ENCODE data around the gene NANOS3. TPM values are rescaled to one million over a fixed set of nuclear protein-coding genes. Genes with fewer than 3 reads are reported as not detected.

NANOS3 gene
- total and polyA plus RNA-seq, 10 of the 15 experiments (the other 5 are each of a cell fraction or from before 2014, with no cell fraction given), result 0.31 to 1.7 (median 0.81) TPM

GRCh38 chr19:13842291-13843103, 34.4 kb upstream of the NANOS3 start (continued):
- TF ChIP-seq, protein P1, sequence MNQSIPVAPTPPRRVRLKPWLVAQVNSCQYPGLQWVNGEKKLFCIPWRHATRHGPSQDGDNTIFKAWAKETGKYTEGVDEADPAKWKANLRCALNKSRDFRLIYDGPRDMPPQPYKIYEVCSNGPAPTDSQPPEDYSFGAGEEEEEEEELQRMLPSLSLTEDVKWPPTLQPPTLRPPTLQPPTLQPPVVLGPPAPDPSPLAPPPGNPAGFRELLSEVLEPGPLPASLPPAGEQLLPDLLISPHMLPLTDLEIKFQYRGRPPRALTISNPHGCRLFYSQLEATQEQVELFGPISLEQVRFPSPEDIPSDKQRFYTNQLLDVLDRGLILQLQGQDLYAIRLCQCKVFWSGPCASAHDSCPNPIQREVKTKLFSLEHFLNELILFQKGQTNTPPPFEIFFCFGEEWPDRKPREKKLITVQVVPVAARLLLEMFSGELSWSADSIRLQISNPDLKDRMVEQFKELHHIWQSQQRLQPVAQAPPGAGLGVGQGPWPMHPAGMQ (IDR thresholded peaks at IDR 0.05; ENCODE audit: borderline replicate concordance), result no peak
- no peak for TF ChIP-seq ETV6 (conservative IDR thresholded peaks at IDR 0.05 in 1 of 2, IDR thresholded peaks at IDR 0.05 in 1 of 2; ENCODE audit: borderline replicate concordance in 1 of 2, low read depth in 1 of 2)
- TF ChIP-seq SIX5 (IDR thresholded peaks at IDR 0.05; ENCODE audit: low read depth, low read length, severe bottlenecking), result no peak
- peak; percentile 95 for TF ChIP-seq LARP7 (IDR thresholded peaks at IDR 0.05)
- TF ChIP-seq YY1 (IDR thresholded peaks at IDR 0.05; ENCODE audit: low read depth, low read length), result peak; percentile 71; the same call in 1 of the 2 replicates
- TF ChIP-seq SUZ12 (IDR thresholded peaks at IDR 0.05; ENCODE audit: unreplicated experiment), result no peak
- TF ChIP-seq WRNIP1 (IDR thresholded peaks at IDR 0.05; ENCODE audit: borderline replicate concordance, low read depth, low read length), result no peak
- TF ChIP-seq MYC (IDR thresholded peaks at IDR 0.05; ENCODE audit: insufficient read depth, insufficient read length, insufficient replicate concordance, low read length, severe bottlenecking), result no peak
- no peak for TF ChIP-seq ZNF207 (IDR thresholded peaks at IDR 0.05; ENCODE audit: borderline replicate concordance)
- peak; percentile 80 for TF ChIP-seq DPF2 (IDR thresholded peaks at IDR 0.05)
- TF ChIP-seq RCOR1 (conservative IDR thresholded peaks at IDR 0.05; ENCODE audit: low read depth, low read length), result no peak
- no peak for TF ChIP-seq HCFC1 (IDR thresholded peaks at IDR 0.05; ENCODE audit: low read length)
- TF ChIP-seq, protein P2, sequence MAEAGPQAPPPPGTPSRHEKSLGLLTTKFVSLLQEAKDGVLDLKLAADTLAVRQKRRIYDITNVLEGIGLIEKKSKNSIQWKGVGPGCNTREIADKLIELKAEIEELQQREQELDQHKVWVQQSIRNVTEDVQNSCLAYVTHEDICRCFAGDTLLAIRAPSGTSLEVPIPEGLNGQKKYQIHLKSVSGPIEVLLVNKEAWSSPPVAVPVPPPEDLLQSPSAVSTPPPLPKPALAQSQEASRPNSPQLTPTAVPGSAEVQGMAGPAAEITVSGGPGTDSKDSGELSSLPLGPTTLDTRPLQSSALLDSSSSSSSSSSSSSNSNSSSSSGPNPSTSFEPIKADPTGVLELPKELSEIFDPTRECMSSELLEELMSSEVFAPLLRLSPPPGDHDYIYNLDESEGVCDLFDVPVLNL (IDR thresholded peaks at IDR 0.05; ENCODE audit: low read depth, low read length), result no peak
- TF ChIP-seq MAX (IDR thresholded peaks at IDR 0.05; ENCODE audit: low read depth, low read length), result no peak
- no peak for TF ChIP-seq TCF7 (IDR thresholded peaks at IDR 0.05; ENCODE audit: borderline replicate concordance)
- no peak for TF ChIP-seq STAT3 (IDR thresholded peaks at IDR 0.05; ENCODE audit: low read depth, low read length)
- peak; percentile 34 for TF ChIP-seq MXI1 (IDR thresholded peaks at IDR 0.05; ENCODE audit: low read depth, low read length)
- no peak for TF ChIP-seq ASH2L (IDR thresholded peaks at IDR 0.05; ENCODE audit: borderline replicate concordance, low read depth)
- TF ChIP-seq ZNF274 (IDR thresholded peaks at IDR 0.05; ENCODE audit: insufficient read depth, insufficient read length), result no peak
- TF ChIP-seq, protein P3, sequence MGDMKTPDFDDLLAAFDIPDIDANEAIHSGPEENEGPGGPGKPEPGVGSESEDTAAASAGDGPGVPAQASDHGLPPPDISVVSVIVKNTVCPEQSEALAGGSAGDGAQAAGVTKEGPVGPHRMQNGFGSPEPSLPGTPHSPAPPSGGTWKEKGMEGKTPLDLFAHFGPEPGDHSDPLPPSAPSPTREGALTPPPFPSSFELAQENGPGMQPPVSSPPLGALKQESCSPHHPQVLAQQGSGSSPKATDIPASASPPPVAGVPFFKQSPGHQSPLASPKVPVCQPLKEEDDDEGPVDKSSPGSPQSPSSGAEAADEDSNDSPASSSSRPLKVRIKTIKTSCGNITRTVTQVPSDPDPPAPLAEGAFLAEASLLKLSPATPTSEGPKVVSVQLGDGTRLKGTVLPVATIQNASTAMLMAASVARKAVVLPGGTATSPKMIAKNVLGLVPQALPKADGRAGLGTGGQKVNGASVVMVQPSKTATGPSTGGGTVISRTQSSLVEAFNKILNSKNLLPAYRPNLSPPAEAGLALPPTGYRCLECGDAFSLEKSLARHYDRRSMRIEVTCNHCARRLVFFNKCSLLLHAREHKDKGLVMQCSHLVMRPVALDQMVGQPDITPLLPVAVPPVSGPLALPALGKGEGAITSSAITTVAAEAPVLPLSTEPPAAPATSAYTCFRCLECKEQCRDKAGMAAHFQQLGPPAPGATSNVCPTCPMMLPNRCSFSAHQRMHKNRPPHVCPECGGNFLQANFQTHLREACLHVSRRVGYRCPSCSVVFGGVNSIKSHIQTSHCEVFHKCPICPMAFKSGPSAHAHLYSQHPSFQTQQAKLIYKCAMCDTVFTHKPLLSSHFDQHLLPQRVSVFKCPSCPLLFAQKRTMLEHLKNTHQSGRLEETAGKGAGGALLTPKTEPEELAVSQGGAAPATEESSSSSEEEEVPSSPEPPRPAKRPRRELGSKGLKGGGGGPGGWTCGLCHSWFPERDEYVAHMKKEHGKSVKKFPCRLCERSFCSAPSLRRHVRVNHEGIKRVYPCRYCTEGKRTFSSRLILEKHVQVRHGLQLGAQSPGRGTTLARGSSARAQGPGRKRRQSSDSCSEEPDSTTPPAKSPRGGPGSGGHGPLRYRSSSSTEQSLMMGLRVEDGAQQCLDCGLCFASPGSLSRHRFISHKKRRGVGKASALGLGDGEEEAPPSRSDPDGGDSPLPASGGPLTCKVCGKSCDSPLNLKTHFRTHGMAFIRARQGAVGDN (IDR thresholded peaks at IDR 0.05), result peak; percentile 72
- peak in 1 of 2 experiments; percentile 59; a peak in 1 of 3 replicates for TF ChIP-seq EGR1 (IDR thresholded peaks at IDR 0.05; ENCODE audit: borderline replicate concordance in 1 of 2, low read depth in 2 of 2, low read length in 2 of 2)
- TF ChIP-seq RFX5 (IDR thresholded peaks at IDR 0.05; ENCODE audit: low read depth, low read length), result no peak
- no peak for TF ChIP-seq MYB (IDR thresholded peaks at IDR 0.05; ENCODE audit: borderline replicate concordance, low read depth, low read length)
